IMR-90 (cell line): ENCODE results near the gene MDM4. TPM values are rescaled to one million over a fixed set of nuclear protein-coding genes. Genes with fewer than 3 reads are reported as not detected.

Experiments
- ATAC-seq: fragments of 200-7000 bp; cut with Tn5 transposase; 2 replicates; pipeline ENCODE4 v1.9.1; 2020; ENCODE audit warnings: low read depth, mild to moderate bottlenecking, moderate library complexity
- BruUV-seq: library from RNA; stranded (reverse); fragments of 400-500 nt; replicated peaks from 2 replicates; lab custom pipeline; 2021; lab: Mats Ljungman, UMichigan
- CTCF ChIA-PET: fragments of 300-600 bp; formaldehyde crosslinking; extraction: SDS; loops from one replicate; lab custom pipeline; 2021; ENCODE audit warnings: antibody characterized with exemption; lab: Yijun Ruan, JAX
- POLR2A ChIA-PET: fragments of 300-600 bp; sonication (Branson Sonifier 250); formaldehyde crosslinking; loops from one replicate; lab custom pipeline; 2022; ENCODE audit warnings: antibody characterized with exemption; ENCODE audit not compliant: unreplicated experiment; lab: Charles Lee
- DNase-seq: peaks from one replicate; pipeline ENCODE4 v3.0.0; 2013
- H2AFZ ChIP-seq: replicated peaks from 2 replicates; pipeline ENCODE3; 2013; ENCODE audit warnings: low read length, mild to moderate bottlenecking; ENCODE audit not compliant: poor library complexity
- H2AK5ac ChIP-seq: 2 replicates; pipeline ENCODE4 v1.6.1; 2013; ENCODE audit warnings: low read depth, low read length, inconsistent platforms
- H2AK9ac ChIP-seq: replicated peaks from 2 replicates; pipeline ENCODE3; 2013; ENCODE audit warnings: mild to moderate bottlenecking, low read depth, low read length, moderate library complexity; ENCODE audit not compliant: poor library complexity
- H2BK120ac ChIP-seq: 2 replicates; pipeline ENCODE4 v1.6.1; 2013; ENCODE audit warnings: low read depth, low read length, inconsistent platforms
- H2BK15ac ChIP-seq: 3 replicates; pipeline ENCODE4 v1.6.1; 2013; ENCODE audit warnings: low read depth, low read length, inconsistent platforms
- H2BK20ac ChIP-seq: 2 replicates; pipeline ENCODE4 v1.6.1; 2013; ENCODE audit warnings: low read depth, mild to moderate bottlenecking, inconsistent platforms, low read length, moderate library complexity
- H2BK5ac ChIP-seq: 2 replicates; pipeline ENCODE4 v1.6.1; 2013; ENCODE audit warnings: mild to moderate bottlenecking, low read depth, low read length, inconsistent platforms; ENCODE audit not compliant: poor library complexity, severe bottlenecking
- H3K14ac ChIP-seq: replicated peaks from 2 replicates; pipeline ENCODE4 v1.6.1; 2013; ENCODE audit warnings: low read depth, low read length, inconsistent platforms
- H3K18ac ChIP-seq: 2 replicates; pipeline ENCODE4 v1.6.1; 2013; ENCODE audit warnings: low read depth, low read length, control low read depth
- H3K23ac ChIP-seq: 2 replicates; pipeline ENCODE4 v1.6.1; 2013; ENCODE audit warnings: low read depth, low read length, inconsistent platforms
- H3K27ac ChIP-seq: 2 replicates; pipeline ENCODE4 v1.5.1; 2013; ENCODE audit warnings: mild to moderate bottlenecking, control low read depth, low read length; ENCODE audit not compliant: insufficient read depth
- H3K27me3 ChIP-seq: 2 replicates; pipeline ENCODE4 v1.6.1; 2013; ENCODE audit warnings: low read length; ENCODE audit not compliant: control insufficient read depth, insufficient read depth
- H3K36me3 ChIP-seq: 2 replicates; pipeline ENCODE4 v1.6.1; 2013; ENCODE audit warnings: low read length, mixed read lengths; ENCODE audit not compliant: control insufficient read depth, insufficient read depth
- H3K4ac ChIP-seq: 2 replicates; pipeline ENCODE4 v1.6.1; 2013; ENCODE audit warnings: low read depth, low read length, inconsistent platforms
- H3K4me1 ChIP-seq: 2 replicates; pipeline ENCODE4 v1.6.1; 2013; ENCODE audit warnings: low read length, mixed read lengths; ENCODE audit not compliant: control insufficient read depth, insufficient read depth
- H3K4me2 ChIP-seq: 2 replicates; pipeline ENCODE4 v1.6.1; 2013; ENCODE audit warnings: low read depth, mild to moderate bottlenecking, control low read depth, low read length, moderate library complexity
- H3K4me3 ChIP-seq: 2 replicates; pipeline ENCODE4 v1.5.1; 2013; ENCODE audit warnings: low read depth, mild to moderate bottlenecking, control low read depth, low read length, moderate library complexity; ENCODE audit not compliant: insufficient read depth
- H3K56ac ChIP-seq: 2 replicates; pipeline ENCODE4 v1.6.1; 2013; ENCODE audit warnings: low read length, inconsistent platforms; ENCODE audit not compliant: insufficient read depth; ENCODE audit errors: extremely low read depth
- H3K79me1 ChIP-seq, 2 experiments: 2 replicates each; pipeline ENCODE4 v1.6.1; 2013; ENCODE audit warnings: low read length in 2 of 2, inconsistent platforms in 1 of 2, low read depth in 1 of 2
- H3K9ac ChIP-seq: 2 replicates; pipeline ENCODE4 v1.6.1; 2013; ENCODE audit warnings: low read depth, low read length, control low read depth
- H3K9me1 ChIP-seq: 2 replicates; pipeline ENCODE4 v1.6.1; 2013; ENCODE audit warnings: low read length, inconsistent platforms; ENCODE audit not compliant: insufficient read depth
- H3K9me3 ChIP-seq: 2 replicates; pipeline ENCODE4 v1.6.1; 2013; ENCODE audit warnings: low read length; ENCODE audit not compliant: control insufficient read depth, insufficient read depth
- H4K20me1 ChIP-seq: 2 replicates; pipeline ENCODE4 v1.6.1; 2013; ENCODE audit warnings: low read length, inconsistent platforms; ENCODE audit not compliant: insufficient read depth
- H4K5ac ChIP-seq: 2 replicates; pipeline ENCODE4 v1.6.1; 2013; ENCODE audit warnings: mild to moderate bottlenecking, low read depth, low read length, control low read depth
- H4K8ac ChIP-seq, 2 experiments: 2 replicates each; pipeline ENCODE4 v1.6.1; 2013; ENCODE audit warnings: low read depth in 2 of 2, low read length in 2 of 2, control low read depth in 1 of 2, inconsistent platforms in 1 of 2
- H4K91ac ChIP-seq: 2 replicates; pipeline ENCODE4 v1.6.1; 2013; ENCODE audit warnings: low read depth, low read length, inconsistent platforms; ENCODE audit not compliant: insufficient read depth
- CEBPB ChIP-seq: IDR thresholded peaks from 2 replicates; pipeline ENCODE4 v1.6.1; 2012; ENCODE audit warnings: low read depth, low read length, improper control_type of control experiment
- USF2 ChIP-seq: fragments of 150-350 bp; IDR thresholded peaks from 2 replicates; pipeline ENCODE4 v1.6.1; 2017; ENCODE audit warnings: mild to moderate bottlenecking, antibody characterized with exemption, low read length, low read depth
- WGBS, 2 experiments: methylation state at CpG; one replicate each; pipeline versions ENCODE4 v1.1.5 to v1.1.7; 2013; ENCODE audit warnings: missing lambda C conversion rate in 2 of 2; ENCODE audit not compliant: insufficient read length in 1 of 2; ENCODE audit errors: extremely low coverage in 2 of 2; 5-methylcytosine and 5-hydroxymethylcytosine counted together
- dilution Hi-C: fragments of 300-500 bp; cut with HindIII; formaldehyde crosslinking; loops from one replicate; pipeline ENCODE4 v1.14.3; 2018; ENCODE audit warnings: low sequenced_read_pairs; ENCODE audit not compliant: unreplicated experiment
- in situ Hi-C: fragments of 300-500 bp; cut with MboI; formaldehyde crosslinking; loops from 3 replicates; pipeline ENCODE4 v1.14.3; 2019; ENCODE audit warnings: low sequenced_read_pairs, inconsistent platforms, mixed read lengths
- intact Hi-C: fragments of 100-400 bp; cut with micrococcal nuclease; formaldehyde crosslinking; loops from 2 replicates; pipeline ENCODE4 v1.10.0; 2022
- polyA plus RNA-seq, 3 experiments: library from polyadenylated mRNA; depleted of rRNA; stranded (reverse); fragments of >200 nt; gene quantifications; 2 replicates each; pipeline ENCODE4 v1.2.3, GENCODE V29; 2012; ENCODE audit warnings: low replicate concordance in 1 of 3
- total RNA-seq: library from RNA; depleted of rRNA; stranded (reverse); fragments of >200 nt; gene quantifications from 2 replicates; pipeline ENCODE4 v1.2.3, GENCODE V29; 2012

Gene MDM4
- total and polyA plus RNA-seq, 2 of the 4 experiments (the other 2 are of a cell fraction) = 7.4 to 20.1 TPM

DNA sequence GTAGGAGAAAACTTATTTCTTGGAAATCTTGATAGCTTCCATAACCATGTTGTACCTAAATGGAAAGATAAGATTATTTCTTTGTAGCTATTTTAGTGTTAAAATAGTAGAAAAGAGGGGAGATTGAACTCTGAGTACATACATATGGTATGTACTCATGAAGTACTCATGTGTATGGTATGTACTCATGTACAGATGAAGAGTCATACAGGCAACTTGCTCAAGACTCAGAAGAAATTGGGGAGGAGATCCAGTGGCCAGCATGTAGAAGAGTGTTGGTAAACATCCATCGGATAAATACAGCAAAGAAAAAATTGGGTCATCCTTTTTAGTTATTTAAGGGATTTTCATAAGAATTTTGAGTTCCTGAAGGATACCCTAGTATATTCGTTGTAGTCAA is 29.0 kb downstream of the MDM4 start:
- H3K14ac ChIP-seq = no peak overlapping the region
- in situ Hi-C loops = no loop called here
- dilution Hi-C loops = no loop called here
- H2BK20ac ChIP-seq = no peak overlapping the region
- H3K79me1 ChIP-seq = peaks cover 5 to 9% of the 10 kb centered on the region in 2 experiments
- intact Hi-C loops = loop anchor here (10.0 kb wide), 1 partner anchor 550 kb away; no protein-coding TSS in a partner anchor
- H3K9me3 ChIP-seq = no peaks in the 10 kb centered on the region
- H3K4me3 ChIP-seq = no peak overlapping the region
- no peaks in the 10 kb centered on the region for H3K4me1 ChIP-seq
- no peak overlapping the region for H3K18ac ChIP-seq
- H3K27ac ChIP-seq = no peak overlapping the region
- H3K27me3 ChIP-seq = no peaks in the 10 kb centered on the region
- ATAC-seq (peak; percentile 54), DNase-seq (peak; percentile 58)
- no peak overlapping the region for H3K4me2 ChIP-seq
- no peak overlapping the region for H4K5ac ChIP-seq
- H2AK5ac ChIP-seq = no peak overlapping the region
- H3K9me1 ChIP-seq = 0 out of 2 replicates have a peak, but pooled peaks cover 4% of the 10 kb centered on the region
- peaks cover 34% of the 10 kb centered on the region for H3K36me3 ChIP-seq
- no CpG with 5 or more reads among the region's 2 CpGs for WGBS, 2 experiments
- H2BK5ac ChIP-seq = no peak overlapping the region
- POLR2A ChIA-PET = no interaction called here
- no peak overlapping the region for H2BK120ac ChIP-seq
- no peak overlapping the region for H2BK15ac ChIP-seq
- CTCF ChIA-PET = interaction anchor here (2.6 kb wide), 1 partner anchor 262 kb away, joined by 12 read pairs; no protein-coding TSS in a partner anchor
- H2AK9ac ChIP-seq = no peak overlapping the region
- H4K20me1 ChIP-seq = no peaks in the 10 kb centered on the region
- no peak for TF ChIP-seq USF2
- peak; percentile 54; the same call in 1 of the 2 replicates for TF ChIP-seq CEBPB
- no peak overlapping the region for H3K23ac ChIP-seq
- no TSS peak for BruUV-seq
- H4K91ac ChIP-seq = no peak overlapping the region
- no peak overlapping the region for H3K56ac ChIP-seq
- no peak overlapping the region for H4K8ac ChIP-seq
- no peak overlapping the region for H2AFZ ChIP-seq
- no peak overlapping the region for H3K4ac ChIP-seq
- H3K9ac ChIP-seq = no peak overlapping the region
